GM18909 (cell line): Measurements from ENCODE around the gene SPSB3.

Experiments used
- ATAC-seq: cut with Tn5 transposase; IDR thresholded peaks from one replicate; pipeline ENCODE4 v1.9.1; 2021; ENCODE audit warnings: mild to moderate bottlenecking; ENCODE audit not compliant: unreplicated experiment, poor library complexity

Gene SPSB3

DNA sequence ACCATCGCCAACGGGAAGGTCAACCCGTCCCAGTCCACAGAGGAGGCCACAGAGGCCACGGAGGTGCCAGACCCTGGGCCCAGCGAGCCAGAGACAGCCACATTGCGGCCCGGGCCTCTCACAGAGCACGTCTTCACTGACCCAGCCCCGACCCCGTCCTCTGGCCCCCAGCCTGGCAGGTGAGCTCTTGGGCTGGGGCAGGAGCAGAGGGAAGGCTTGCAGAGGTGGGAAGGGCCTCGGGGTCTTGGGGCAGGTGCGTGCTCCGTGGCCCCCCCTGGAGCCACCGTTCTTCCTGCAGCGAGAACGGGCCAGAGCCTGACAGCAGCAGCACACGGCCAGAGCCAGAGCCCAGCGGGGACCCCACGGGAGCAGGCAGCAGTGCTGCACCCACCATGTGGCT is 16.1 kb downstream of the SPSB3 start:
- no peak for ATAC-seq

DNA sequence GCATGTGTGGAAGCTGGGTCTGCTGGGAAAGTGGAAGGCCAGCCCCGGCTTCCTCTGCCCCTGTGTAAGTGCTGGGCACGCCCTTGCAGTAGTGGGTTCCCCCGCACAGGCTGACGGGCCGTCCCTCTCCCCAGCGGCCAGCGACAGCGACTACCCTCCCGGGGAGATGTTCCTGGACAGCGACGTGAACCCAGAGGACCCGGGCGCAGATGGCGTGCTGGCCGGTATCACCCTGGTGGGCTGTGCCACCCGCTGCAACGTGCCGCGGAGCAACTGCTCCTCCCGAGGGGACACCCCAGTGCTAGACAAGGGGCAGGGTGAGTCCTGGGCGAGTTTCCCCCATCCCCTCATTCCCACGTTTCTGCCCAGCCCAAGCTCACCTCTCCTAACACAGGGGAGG is 16.5 kb downstream of the SPSB3 start:
- ATAC-seq = no peak

DNA sequence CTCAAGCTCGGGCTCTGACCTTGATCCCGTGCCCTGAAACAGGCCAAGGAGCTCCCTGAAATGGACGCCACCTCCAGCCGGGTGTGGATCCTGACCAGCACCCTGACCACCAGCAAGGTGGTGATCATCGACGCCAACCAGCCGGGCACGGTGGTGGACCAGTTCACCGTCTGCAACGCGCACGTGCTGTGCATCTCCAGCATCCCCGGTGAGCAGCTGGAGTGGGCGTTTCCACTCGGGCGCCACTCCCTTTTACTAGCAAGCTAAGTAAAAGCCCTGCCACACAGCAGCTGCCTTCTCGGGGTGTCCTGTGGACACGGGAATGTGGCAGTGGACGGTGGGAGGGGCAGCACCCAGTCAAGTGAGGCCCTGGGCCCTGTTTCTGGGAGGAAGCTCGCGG is 17.4 kb downstream of the SPSB3 start:
- ATAC-seq = no peak

DNA sequence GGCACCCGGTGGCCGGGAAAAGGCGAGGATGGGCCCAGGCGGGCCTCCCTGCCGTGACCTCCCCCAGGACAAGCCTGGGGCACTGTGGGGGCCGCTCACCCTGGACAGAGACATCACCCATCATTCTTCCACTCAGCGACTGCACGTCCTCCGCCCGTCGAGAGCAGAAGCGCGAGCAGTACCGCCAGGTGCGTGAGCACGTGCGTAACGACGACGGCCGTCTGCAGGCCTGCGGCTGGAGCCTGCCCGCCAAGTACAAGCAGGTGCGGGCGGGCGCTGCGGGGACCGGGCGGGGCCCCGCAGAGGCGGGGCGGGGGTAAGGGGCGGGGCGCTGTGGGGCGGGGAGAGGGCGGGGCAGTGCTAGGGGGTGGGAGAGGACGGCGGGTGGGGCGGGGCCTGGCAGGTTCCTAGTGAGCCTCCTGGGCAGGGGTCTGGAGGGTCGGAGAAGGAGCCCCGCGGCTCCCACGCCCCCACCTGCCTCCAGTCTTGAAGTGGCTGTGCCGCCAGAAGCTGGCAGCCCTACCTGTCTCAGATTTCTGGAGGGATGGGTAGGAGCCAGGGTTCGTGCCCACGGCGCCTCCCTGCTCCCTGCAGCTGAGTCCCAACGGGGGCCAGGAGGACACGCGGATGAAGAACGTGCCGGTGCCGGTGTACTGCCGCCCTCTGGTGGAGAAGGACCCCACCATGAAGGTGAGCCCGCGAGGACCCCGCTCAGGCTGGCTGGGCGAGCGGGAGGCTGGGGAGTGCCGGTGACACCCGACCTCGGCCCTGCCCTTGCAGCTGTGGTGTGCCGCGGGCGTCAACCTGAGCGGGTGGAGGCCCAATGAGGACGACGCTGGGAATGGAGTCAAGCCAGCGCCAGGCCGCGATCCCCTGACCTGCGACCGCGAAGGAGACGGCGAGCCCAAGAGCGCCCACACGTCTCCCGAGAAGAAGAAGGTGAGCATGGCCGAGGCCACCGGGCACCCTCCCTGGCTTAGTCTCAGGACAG is 18.6 kb downstream of the SPSB3 start:
- no peak for ATAC-seq

DNA sequence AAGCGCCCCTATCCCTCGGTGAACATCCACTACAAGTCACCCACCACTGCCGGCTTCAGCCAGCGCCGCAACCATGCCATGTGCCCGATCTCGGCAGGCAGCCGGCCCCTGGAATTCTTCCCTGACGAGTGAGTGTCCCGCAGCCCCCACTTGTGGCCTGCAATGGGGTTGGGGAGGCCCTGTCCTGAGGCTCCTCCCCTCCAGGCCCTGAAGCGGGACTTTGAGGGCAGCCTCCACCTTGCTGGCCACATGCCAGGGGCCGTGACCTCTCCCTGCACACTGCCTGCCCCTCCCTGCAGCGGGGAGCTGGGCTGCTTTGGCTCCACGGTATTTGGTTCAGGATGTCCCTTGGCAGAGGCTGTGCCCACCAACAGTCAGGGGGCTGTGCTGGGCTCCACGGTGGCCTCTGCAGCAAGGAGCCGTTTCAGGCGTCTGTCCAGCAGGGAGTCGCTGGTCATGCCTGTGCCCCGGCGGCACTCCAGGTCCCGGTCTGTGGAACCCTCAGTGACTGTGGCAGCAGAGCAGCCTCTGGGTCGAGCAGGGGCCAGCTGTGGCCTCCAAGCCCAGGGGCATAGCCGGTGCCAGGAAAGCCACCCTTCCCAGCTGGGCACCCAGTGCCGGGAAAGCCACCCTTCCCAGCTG is 19.4 kb downstream of the SPSB3 start:
- no peak for ATAC-seq

DNA sequence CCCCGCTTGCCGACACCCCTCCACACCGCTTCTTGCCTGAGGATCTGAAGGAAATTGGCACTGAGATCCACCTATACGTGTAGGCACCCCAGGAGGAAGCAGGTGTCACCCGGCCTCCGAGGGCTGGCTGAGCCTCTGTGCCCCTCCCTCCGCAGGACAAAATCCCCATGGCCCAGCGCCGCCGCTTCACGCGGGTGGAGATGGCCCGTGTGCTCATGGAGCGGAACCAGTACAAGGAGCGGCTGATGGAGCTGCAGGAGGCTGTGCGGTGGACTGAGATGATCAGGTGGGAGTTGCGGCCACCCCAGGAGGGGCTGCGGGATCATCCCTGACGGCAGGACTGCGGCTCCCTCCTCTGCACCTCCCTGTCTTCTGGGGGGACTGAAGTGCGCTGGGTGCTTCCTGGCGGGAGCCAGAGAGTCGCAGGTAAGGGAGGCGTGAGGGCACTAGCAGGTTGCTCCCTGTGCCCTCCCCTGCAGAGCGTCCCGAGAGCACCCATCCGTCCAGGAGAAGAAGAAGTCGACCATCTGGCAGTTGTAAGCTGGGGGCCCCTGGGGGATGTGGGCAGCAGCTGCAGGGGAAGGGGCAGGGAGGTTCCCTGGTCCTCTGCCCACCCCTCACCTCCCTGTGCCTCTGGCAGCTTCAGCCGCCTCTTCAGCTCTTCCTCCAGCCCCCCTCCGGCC is 20.0 kb downstream of the SPSB3 start:
- ATAC-seq = no peak

DNA sequence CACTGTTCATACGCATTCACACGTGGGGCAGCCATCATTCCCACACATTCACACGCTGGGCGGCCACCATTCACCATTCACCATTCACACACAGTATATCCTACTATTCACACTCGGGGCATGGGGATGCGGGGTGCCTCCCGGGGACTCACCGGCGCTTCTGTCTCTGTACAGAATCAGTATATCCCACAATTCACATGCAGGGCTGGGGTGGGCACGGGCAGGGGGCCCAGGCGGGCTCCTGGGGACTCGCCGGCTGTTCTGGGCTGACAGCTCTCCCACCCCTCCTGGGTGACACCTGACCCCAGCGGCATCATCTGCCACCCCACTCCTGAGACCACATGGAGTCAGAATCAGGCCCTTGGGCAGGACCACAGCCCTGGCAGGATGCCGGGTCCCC is 20.6 kb downstream of the SPSB3 start:
- ATAC-seq = no peak

DNA sequence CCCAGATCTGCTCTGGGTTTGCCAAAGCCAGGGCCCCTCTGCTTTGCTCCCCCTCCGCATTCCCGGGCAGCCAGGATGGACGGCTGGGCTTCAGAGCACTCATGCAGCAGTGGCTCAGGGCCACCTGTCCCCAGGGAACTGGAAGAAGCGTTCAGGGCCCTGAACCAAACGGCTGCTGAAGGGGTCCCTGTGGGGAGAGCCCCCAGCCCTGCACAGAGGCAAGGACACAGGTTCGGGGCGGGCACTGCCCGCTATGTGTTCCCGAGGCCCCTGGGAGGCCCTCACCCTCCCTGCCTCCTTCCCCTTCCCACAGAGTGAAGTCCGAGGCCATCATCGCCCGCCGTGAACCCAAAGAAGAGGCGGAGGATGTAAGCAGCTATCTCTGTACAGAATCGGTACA is 21.5 kb downstream of the SPSB3 start:
- ATAC-seq = no peak

DNA sequence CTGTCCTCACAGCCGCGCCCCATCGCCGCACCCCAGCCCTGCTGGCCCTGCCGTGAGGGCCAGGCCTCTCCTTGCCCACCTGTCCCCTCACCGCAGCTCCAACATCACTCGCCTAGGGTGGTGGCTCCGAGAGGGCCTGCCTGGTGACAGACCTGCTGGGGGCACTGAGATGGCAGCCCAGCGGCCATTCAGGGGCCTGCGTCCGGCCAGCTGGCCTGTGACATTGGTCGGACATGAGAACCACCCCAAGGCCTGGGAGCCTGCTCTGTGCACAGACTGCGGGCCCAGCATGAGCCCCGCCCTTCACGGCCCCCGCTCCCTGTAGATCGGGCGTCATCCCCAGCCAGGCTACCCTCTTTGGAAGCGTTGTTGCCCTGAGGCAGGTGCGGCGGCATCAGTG is 22.9 kb downstream of the SPSB3 start:
- no peak for ATAC-seq

DNA sequence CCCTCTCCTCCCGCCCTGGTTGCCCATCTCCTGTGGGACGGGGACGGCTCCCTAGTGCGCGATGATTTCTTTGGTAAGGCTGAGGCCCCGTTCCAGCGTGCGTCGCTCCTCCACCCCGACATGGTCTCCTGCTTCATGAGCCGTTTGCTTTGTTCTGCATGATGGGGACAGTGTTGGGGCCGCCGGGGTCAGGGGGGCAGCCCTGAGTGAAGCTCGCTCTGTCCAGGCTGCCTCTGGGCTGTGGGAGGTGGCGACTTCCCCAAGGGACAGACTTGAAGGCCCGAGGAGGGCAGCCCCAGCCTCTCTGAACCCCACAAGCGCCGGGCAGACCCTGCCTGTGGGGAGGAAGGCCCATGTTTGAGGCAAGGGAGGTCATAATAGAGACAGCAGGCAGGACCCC is 23.4 kb downstream of the SPSB3 start:
- no peak for ATAC-seq

DNA sequence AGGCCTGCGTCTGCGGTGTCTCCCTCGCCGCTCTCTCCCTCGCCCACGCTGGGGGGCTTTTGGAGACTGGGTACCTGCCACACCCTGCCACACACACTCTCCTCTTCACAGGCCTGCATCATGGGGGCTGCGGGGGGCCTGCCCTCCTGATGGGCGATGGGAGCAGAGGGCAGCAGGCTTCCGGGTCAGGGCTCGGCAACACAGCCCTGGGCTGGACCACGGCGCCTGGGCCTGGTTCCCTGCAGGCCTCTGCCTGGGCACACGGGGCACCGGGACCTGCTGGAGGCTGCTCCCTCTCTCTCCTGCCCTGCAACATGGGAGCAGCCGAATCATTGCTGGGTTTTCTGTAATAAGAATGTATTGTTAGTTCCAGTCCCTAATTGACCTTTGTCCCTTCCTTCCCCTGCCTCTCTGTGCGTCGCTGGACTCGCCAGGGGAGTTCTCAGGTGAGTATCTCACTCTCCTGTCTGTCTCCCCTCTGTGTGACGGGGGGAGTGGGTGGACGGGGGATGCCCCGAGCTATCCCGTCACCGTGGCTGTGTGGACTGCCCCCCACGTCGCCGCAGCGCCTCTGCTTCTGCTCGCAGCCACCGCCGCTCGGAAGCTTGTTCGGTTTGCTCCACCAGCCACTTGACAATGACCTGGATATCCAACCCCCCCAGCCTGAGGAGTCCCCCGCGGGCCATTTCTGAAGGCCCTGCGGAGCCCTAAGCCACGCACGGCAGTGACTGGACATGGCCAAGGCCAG is 24.5 kb downstream of the SPSB3 start:
- ATAC-seq = no peak

DNA sequence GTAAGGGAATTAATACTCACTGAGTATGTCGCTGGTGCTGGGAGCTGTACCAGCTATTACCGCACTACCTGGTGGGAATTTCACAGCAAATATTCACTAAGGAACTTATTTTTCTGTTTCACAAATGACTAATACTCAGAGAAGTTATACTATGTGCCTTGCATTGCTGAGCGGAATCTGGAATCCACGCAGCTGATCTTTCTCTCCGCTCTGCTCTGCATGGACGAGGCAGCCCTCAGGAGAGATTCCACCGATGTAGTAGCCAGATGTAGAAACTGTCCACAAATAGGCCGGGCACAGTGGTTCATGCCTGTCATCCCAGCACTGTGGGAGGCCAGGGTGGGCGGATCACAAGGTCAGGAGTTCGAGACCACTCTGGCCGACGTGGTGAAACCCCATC is 28.2 kb downstream of the SPSB3 start:
- ATAC-seq = no peak

DNA sequence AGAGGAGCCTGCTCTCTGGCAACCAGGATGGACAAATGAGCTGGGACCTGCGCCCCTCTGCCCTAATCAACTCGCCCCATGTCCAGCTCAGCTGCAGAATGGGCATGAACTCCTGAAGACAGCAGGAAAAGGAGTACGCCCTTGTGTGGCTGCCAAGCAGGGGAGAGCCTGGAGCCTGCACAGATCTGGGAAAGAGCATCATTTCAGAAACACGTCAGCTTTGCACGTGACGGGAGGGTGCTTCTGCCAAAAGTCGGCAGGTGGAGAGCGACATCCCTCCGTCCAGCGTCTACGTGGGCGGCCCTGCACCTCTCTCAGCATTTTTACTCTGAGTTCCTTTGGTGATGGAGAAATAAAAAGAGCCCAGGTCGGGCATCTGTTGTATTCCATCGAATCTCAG is 29.5 kb downstream of the SPSB3 start:
- no peak for ATAC-seq

DNA sequence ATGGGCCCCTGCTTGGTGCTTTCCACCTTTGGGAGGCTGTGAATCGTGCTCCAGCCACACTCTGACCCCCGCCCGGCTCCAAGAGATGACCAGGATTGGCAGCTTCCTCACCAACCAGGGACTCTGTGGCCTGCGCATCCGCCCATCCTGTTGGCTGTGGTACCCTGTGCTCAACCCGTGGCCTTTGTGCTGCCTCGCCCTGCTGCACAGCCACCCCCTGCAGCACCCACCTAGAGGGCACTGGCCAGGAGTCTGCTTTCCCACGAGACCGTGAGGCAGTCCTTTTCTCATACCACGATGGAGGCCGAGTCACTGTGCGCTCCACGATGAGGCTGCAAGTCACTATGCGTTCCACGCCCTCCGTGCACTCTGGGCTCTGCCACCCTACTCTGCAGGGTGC is 30.4 kb downstream of the SPSB3 start:
- no peak for ATAC-seq

DNA sequence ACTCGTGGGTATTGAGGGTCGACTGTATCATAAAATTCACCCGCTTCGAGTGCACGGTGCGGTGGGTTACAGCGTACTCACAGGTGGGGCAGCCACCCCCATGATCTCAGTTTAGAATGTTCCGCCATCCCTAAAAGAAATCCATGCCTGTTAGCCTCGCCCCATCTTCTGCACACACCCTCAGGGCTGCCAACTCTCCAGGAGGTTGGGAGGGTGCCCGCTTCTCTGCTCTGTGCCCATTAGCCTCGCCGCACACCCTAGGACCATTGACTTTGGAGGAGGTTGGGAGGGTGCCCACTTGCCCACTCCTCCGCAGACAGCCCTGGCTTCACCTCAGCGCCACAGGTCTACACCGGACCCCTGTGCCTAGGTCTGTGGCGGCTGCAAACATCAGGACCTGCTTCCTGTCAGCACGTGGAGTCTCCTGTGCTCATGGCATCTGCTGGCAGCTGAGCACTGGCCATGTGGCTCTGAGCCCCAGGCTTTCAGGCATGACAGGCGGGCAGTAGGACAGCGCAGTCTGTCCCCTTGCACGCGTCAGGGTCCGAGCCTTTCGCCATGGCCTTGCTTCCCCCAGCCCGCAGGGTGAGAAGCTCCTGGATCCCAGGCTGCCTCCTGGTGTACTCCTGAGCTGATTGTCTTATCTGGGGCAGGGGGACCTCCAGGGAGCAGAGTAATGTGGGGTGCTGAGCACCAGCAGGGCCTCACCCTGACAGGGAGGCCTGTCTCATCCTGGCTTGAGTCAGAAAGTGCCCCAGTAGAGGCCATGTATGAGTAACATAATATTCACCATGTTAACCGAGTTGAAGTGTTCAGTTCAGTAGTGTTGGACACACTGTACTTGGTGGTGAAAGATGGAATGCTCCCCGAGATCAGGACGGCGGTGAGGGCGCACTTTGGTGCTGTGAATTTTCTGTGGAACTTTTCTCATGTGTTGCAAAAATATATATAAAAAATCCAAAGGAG is 32.9 kb downstream of the SPSB3 start:
- ATAC-seq = no peak

DNA sequence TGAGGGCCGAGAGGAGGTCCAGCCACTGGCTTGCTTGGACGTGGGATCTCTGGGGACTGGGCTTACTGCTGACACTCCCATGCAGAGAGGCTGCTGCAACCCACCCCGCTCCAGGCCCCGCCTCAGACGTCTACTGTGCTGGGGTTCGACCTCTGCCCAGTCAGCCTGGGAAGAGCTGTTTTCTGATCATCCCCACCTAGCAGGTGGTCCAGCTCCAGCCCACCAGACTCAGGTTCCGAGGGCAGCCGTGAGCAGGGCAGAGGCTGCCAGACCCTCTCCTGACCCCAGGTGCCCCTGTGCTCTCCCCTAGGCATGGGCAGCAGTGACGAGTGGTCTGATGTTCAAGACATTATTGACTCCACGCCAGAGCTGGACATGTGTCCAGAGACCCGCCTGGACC is 34.4 kb downstream of the SPSB3 start:
- ATAC-seq = no peak

DNA sequence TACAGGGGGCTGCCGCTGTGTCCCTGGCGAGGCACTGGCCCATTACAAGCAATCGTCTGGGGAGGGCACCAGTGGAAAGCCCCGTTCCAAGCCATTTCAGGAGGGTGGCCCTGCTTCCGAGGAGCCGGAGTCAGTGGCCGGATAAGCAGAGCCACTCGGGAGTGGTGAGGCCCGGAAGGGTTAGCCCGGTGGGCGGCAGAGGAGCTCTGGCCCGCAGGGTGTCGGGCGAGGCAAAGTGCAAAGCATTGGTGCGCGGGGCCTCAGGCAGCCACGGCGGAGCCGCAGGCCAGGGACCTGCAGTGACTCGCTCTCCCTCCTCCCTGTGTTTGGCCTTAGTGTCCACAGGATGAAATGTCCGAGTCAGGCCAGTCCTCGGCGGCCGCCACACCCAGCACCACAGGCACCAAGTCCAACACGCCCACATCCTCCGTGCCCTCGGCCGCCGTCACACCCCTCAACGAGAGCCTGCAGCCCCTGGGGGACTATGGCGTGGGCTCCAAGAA is 35.6 kb downstream of the SPSB3 start:
- ATAC-seq = no peak

DNA sequence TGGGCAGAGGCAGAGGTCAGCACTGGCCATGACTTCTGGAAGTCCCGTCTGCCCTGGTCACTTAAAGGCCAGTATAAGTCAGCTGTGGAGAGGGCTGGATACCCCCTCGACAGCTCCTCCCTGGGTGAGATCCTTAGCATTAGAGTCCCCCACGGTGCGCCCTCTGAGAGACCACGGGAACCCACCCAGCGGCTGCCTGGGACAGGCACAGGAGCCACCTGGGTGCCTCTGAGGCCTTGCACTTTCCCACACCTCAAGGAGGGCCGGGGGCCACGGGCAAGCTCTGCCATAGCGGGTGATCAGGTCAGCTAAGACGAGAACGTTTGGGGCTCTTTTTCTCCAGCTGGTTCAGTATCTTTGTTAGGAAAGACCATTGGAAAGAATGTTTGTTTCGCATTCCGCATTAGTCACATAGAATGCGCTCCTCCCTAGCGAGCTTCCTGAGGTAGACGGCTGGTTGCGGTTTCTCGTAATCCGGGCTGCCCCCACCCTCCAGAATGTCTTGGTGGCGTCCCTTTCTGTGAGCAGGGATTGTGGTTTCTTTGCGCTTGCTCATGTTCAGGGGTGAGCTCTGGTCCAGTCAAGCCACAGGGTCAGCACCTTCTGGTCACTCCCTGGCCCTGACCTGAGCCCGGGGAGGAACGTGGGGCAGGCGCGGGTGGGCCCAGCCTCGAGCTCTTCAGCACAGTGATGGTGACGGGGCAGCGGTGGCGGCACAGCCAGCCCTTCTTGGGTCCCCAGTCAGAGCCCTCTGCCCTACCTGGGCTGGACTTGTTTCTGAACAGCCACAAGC is 36.3 kb downstream of the SPSB3 start:
- no peak for ATAC-seq
